ENCODE results near the gene SSBP4.

SSBP4 gene

DNA sequence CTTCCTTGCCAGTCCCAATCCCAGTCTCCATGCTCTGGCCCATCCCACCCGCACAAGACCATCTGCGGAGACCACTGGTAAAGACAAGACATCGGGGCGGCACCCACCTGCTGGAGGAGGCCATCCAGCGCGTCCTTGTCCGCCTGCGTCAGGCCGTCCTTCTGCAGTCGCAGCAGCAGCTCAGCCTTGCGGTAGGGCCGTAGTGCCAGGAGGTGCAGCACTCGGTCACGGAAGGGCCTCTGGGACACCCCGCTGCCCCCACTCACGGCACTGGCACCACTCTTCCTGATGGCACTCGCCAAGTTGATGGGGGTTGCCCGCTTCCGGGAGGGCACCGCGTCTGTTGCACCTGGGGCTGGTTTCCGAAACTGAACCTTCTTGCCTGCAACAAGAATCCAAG is 42.3 kb downstream of the SSBP4 start:
- ATAC-seq (ENCODE audit: insufficient read depth, low read depth), result peak; percentile 10; the same call in 1 of the 3 replicates
- Histone ChIP-seq H3K4me1 (ENCODE audit: insufficient read depth, low read length) (no peaks in the 10 kb centered on the region), H3K9ac (ENCODE audit: low read depth, low read length) (no peak overlapping the region), H4K20me1 (ENCODE audit: insufficient read depth, low read length) (peaks cover 35% of the 10 kb centered on the region), H3K4me3 (ENCODE audit: low read depth in 1 of 2, low read length in 2 of 2) (no peak overlapping the region), H3K27me3 (ENCODE audit: insufficient read depth, low read length, poor library complexity) (no peaks in the 10 kb centered on the region), H3K36me3 (ENCODE audit: insufficient read depth, low read length) (peaks cover 72% of the 10 kb centered on the region), H3K27ac (ENCODE audit: low read length) (no peak overlapping the region), H3K79me2 (ENCODE audit: insufficient read depth, low read length) (0 out of 2 replicates have a peak, but pooled peaks cover under 1% of the 10 kb centered on the region), H3K9me3 (ENCODE audit: insufficient read depth, low read length, severe bottlenecking) (no peaks in the 10 kb centered on the region), H2AFZ (ENCODE audit: low read depth, low read length) (no peak overlapping the region), H3K4me2 (ENCODE audit: insufficient read depth, low read length) (no peak overlapping the region)
- no peak for DNase-seq
- TF ChIP-seq EZH2 (IDR thresholded peaks at IDR 0.05; ENCODE audit: borderline replicate concordance, low read depth, low read length, severe bottlenecking), result no peak
- TF ChIP-seq, protein P1, sequence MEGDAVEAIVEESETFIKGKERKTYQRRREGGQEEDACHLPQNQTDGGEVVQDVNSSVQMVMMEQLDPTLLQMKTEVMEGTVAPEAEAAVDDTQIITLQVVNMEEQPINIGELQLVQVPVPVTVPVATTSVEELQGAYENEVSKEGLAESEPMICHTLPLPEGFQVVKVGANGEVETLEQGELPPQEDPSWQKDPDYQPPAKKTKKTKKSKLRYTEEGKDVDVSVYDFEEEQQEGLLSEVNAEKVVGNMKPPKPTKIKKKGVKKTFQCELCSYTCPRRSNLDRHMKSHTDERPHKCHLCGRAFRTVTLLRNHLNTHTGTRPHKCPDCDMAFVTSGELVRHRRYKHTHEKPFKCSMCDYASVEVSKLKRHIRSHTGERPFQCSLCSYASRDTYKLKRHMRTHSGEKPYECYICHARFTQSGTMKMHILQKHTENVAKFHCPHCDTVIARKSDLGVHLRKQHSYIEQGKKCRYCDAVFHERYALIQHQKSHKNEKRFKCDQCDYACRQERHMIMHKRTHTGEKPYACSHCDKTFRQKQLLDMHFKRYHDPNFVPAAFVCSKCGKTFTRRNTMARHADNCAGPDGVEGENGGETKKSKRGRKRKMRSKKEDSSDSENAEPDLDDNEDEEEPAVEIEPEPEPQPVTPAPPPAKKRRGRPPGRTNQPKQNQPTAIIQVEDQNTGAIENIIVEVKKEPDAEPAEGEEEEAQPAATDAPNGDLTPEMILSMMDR (IDR thresholded peaks at IDR 0.05; ENCODE audit: borderline replicate concordance, extremely low read depth, low read length, poor library complexity, severe bottlenecking), result no peak

DNA sequence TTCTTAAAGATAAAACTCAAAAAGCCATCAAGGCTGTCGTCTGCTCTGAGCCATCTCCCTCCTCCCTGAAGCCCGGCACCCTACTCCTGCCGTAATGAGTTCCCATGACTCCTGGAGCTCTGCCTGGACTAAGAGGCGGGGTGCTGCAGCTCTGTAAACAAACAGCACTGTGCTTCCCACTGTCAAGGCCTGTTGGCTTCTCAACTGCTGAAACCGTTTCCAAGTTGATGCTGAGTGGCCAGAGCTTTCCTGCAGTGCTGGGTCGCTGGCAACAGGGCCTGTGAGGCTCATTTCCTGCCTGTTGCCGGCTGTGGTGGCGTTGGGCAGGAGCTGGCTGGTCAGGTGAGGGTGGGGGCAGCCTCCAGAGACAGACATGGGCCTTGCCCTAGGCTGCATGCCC is 45.4 kb downstream of the SSBP4 start:
- Histone ChIP-seq H3K27ac (ENCODE audit: low read length) (no peak overlapping the region), H3K9me3 (ENCODE audit: insufficient read depth, low read length, severe bottlenecking) (no peaks in the 10 kb centered on the region), H3K9ac (ENCODE audit: low read depth, low read length) (no peak overlapping the region), H3K4me3 (ENCODE audit: low read depth in 1 of 2, low read length in 2 of 2) (no peak overlapping the region), H3K4me1 (ENCODE audit: insufficient read depth, low read length) (no peaks in the 10 kb centered on the region), H3K4me2 (ENCODE audit: insufficient read depth, low read length) (no peak overlapping the region), H3K79me2 (ENCODE audit: insufficient read depth, low read length) (peaks cover 12% of the 10 kb centered on the region), H4K20me1 (ENCODE audit: insufficient read depth, low read length) (peaks cover 58% of the 10 kb centered on the region), H2AFZ (ENCODE audit: low read depth, low read length) (no peak overlapping the region), H3K27me3 (ENCODE audit: insufficient read depth, low read length, poor library complexity) (no peaks in the 10 kb centered on the region), H3K36me3 (ENCODE audit: insufficient read depth, low read length) (peaks cover 46% of the 10 kb centered on the region)
- no peak for ATAC-seq (ENCODE audit: insufficient read depth, low read depth)
- TF ChIP-seq, protein P1 (IDR thresholded peaks at IDR 0.05; ENCODE audit: borderline replicate concordance, extremely low read depth, low read length, poor library complexity, severe bottlenecking), result no peak
- TF ChIP-seq EZH2 (IDR thresholded peaks at IDR 0.05; ENCODE audit: borderline replicate concordance, low read depth, low read length, severe bottlenecking), result no peak
- DNase-seq, result no peak

DNA sequence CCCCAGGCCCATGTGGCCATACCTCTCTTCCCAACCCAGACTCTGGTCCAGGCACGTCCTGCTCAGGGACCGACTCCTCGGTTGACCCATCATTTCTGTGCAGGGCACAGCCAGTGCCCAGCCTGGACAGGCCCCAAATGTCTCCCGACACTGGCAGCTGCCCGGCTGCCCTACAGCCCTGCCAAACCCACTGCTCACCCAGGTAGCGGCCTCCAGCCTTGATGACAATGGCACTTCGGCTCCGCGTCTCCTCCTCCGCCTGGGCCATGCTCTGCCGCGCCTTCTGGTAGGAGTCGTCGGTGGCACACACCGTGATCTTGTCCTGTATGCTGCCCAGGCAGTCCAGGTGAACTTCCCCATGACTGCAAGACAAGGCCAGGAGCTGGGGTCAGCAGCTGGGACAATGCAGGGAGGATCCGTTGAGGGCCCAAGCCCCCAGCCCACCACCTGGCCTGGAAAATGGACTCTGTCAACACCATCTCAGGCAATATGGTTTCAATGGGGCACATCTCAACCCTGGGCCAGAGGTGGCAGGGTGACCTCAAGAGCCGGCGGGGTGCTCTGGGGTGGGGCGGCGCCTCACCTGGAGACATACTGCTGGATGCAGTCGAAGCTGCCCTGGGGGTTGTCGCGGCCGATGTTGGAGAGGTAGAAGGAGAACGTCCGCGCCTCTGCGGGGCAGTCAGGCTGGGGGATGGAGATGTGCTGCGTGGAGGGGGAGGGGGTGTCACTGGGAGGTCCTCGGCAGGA is 46.2 kb downstream of the SSBP4 start:
- TF ChIP-seq, protein P1 (IDR thresholded peaks at IDR 0.05; ENCODE audit: borderline replicate concordance, extremely low read depth, low read length, poor library complexity, severe bottlenecking), result no peak
- no peak for TF ChIP-seq EZH2 (IDR thresholded peaks at IDR 0.05; ENCODE audit: borderline replicate concordance, low read depth, low read length, severe bottlenecking)
- ATAC-seq (ENCODE audit: insufficient read depth, low read depth) (no peak), DNase-seq (no peak)
- H3K4me1 ChIP-seq (ENCODE audit: insufficient read depth, low read length), result no peaks in the 10 kb centered on the region
- no peak overlapping the region for H3K4me3 ChIP-seq (ENCODE audit: low read depth in 1 of 2, low read length in 2 of 2)
- no peaks in the 10 kb centered on the region for H3K9me3 ChIP-seq (ENCODE audit: insufficient read depth, low read length, severe bottlenecking)
- no peak overlapping the region for H2AFZ ChIP-seq (ENCODE audit: low read depth, low read length)
- H3K27me3 ChIP-seq (ENCODE audit: insufficient read depth, low read length, poor library complexity), result no peaks in the 10 kb centered on the region
- peaks cover 46% of the 10 kb centered on the region for H3K36me3 ChIP-seq (ENCODE audit: insufficient read depth, low read length)
- no peak overlapping the region for H3K9ac ChIP-seq (ENCODE audit: low read depth, low read length)
- H4K20me1 ChIP-seq (ENCODE audit: insufficient read depth, low read length), result peaks cover 63% of the 10 kb centered on the region
- peaks cover 12% of the 10 kb centered on the region for H3K79me2 ChIP-seq (ENCODE audit: insufficient read depth, low read length)
- no peak overlapping the region for H3K4me2 ChIP-seq (ENCODE audit: insufficient read depth, low read length)
- H3K27ac ChIP-seq (ENCODE audit: low read length), result no peak overlapping the region
